Inflammatory macrophage treated with lipopolysaccharide for 4 hours (primary cell): ENCODE data around the gene SCN5A.

Experiments used
- DNase-seq: peaks from one replicate; pipeline ENCODE4 v3.0.0-alpha.2; 2020

SCN5A gene

GRCh38 chr3:38649500-38650247, at the start of gene SCN5A:
Gene SCN5A (minus strand): TSS chr3:38649687. CDS start chr3:38633307, 16,380 bp downstream.
- peak; percentile 7 for DNase-seq

DNA sequence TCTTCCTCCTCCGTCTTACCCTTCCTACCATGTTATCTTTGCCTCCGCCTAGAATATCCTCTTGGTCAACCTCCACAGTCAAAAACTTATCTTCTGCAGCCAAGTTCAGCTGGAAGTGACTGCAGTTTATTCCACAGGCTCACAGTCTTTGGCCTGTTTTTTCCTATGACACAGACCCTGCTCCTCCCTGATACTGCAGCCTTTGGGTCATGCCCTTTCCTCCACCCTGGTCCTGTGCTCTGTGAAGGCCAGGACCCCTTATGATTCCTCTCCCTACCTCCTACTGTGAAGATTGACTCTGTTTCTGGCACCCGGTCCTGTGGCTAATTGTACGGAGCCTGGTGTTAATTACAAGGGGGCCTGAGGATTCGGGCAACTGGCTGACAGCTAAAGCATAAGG, 49.3 kb upstream of the SCN5A start:
- DNase-seq: no peak

- no peak for DNase-seq
These were observed 48.6 kb upstream of the SCN5A start for GRCh38 chr3:38698061-38698460.

- DNase-seq: no peak
These were observed 46.5 kb upstream of the SCN5A start for GRCh38 chr3:38696034-38696433.

- no peak for DNase-seq
These were observed 40.7 kb upstream of the SCN5A start for GRCh38 chr3:38690185-38690584.

DNA sequence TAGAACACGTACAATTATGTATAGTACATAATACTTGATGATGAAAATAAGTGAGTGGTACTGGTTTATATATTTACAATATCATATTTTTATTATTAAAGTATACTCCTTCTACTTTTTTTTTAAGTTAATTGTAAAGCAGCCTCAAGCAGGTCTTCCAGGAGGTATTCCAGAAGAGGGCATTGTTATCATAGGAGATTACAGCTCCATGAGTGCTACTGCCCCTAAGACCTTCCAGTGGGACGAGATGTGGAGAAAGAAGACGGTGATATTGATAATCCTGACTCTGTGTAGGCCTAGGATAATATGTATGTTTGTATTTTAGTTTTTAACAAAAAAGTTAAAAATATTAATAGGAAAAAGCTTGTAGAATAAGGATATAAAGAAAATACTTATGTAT, 40.3 kb upstream of the SCN5A start:
- no peak for DNase-seq

GRCh38 chr3:38689346-38689745, 39.9 kb upstream of the SCN5A start:
- DNase-seq: no peak

DNA sequence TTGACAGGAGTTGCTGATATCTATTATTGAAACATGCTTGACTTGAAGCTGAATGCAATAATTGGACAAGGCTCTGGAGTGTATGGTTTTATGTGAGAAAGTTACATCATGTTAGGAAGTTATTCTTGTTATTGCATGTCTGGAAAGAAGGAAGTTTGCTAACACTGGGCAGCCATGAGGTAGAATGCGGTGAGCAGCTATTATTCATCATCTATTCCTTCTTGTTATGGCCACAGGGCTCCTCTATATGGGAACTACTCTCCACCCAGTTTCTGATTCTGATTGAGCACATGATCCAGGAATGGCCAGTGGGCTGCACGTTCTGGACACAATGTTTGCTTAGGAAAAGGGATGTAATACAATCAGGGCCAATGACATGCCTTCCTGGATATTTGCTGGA, 37.8 kb upstream of the SCN5A start:
- DNase-seq: peak; percentile 35

DNA sequence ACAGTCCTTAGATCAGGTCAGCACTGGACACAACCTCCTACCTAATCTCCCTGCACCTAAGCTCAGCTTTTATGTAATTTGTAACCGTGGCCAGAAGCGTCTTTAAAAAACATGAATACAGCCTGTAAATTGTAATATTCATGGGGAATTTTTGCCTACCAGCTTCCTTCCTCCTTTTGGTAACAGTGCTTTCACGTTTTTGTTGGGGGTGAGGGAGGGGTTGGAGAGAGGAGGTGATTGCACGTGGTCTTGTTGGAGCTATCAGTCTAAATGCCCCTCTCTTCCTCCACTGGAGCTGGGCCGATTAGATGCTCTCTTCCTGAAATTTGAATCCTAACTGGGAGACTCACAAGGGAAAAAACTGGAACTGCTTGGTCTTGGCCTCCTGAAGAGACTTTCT, 35.1 kb upstream of the SCN5A start:
- DNase-seq: no peak

GRCh38 chr3:38669668-38670067, 20.2 kb upstream of the SCN5A start:
- no peak for DNase-seq

DNA sequence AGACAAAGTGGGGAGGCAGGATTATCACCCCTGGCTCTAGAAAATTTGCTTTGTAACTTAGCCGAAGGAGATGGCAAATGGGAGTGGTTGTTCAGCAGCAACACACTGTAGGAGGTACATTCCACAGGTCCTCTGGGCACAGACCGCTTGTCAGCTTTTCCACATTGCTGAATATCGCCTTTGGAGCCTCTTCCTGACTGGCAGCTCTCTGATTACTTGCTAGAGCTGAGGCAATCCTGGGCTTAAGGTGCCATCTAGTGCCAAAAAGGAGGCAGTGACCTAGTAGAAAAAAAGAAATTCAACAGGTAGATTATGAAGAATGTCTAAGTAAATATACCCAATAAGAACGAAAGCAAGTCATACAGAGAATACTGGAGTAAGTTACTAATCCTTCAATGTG, 13.1 kb upstream of the SCN5A start:
- DNase-seq: peak; percentile 15

DNA sequence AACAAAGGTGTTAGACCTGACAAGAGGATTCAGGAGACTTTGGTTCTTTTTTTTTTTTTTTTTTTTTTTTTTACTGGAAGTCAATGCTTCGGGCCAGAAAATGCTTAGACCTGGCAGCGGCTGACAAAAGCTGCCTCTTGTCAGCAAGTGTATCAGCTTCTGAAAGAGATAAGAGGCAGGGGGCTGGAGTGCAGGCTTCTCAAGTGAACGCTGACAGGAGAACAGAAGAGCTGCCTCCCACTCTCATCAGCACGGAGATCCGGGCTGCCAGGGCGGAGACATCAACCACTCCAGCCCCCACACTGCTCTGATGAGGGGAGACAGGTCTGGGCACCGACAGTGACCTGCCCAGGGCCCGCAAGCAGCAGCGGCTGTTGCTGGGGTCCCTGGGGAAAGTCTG, 9.4 kb upstream of the SCN5A start:
- no peak for DNase-seq

- no peak for DNase-seq
These were observed 7.9 kb upstream of the SCN5A start for GRCh38 chr3:38657369-38657768.

DNA sequence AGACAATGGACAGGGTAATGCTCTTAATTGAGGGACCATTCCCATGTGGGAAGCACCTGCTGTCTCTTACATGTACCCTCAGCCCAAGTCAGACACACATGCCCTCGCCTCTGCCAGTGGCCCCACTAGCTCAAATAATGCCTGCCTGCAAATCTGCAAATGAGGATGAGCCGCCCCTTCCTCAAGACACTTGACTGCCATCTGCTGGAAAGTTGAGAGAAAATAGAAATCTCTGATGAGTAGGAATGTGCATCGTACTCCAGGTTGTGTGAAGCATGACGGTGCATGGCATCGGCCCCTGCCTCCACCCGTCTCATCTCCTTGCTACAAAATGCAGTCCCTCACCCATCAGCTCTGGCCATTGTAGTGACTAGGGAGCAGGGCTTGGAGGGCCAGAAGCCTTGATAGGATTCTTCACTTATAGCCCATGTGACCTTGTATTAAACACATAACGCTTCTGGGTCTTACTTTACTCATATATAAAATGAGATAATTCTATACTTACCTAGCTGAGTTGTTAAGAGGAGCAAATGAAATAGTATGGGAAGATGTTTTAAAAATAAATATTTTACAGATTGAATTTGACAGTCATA, 6.3 kb upstream of the SCN5A start:
- DNase-seq: peak; percentile 37

DNA sequence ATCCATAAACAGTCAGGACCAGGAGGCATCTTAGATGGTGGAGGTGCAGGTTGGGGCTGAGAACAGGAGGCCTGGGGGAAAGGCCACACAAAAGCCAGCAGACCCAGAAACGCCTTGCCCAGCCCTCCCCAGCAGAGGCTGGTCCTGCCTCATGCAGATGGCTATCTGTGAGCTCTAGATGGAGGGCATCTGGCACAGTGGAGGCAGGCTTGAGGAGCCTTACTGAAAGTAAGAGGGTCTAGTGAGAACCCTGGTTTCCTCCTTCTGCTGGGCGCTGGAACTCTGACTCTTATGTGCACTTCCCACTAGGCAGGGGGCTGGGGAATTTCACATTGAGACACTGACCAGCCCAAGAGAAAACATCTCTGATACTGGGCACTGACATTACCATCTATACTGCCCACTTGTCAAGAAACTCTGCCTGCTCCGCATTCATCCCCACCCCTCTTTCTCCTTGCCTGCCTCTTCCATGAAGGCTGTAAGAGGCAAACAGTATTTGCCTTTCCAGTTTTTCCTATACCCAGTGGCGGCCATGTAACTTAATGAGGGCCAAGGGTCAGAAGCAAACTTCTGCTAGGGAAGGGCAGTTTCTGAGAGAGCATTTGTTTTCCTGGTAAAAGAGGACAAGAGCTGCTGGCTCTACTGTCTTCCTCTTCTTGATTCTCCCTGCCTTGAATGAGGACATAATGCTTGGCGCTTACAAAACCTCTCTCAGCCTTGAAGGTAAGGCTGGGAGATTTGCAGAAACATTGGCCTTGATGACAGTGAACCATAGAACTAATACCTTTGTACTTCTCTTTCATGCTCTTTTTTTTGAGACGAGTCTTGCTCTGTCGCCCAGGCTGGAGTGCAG, 4.4 kb upstream of the SCN5A start:
- no peak for DNase-seq

GRCh38 chr3:38652934-38653333, 3.4 kb upstream of the SCN5A start:
- no peak for DNase-seq

DNA sequence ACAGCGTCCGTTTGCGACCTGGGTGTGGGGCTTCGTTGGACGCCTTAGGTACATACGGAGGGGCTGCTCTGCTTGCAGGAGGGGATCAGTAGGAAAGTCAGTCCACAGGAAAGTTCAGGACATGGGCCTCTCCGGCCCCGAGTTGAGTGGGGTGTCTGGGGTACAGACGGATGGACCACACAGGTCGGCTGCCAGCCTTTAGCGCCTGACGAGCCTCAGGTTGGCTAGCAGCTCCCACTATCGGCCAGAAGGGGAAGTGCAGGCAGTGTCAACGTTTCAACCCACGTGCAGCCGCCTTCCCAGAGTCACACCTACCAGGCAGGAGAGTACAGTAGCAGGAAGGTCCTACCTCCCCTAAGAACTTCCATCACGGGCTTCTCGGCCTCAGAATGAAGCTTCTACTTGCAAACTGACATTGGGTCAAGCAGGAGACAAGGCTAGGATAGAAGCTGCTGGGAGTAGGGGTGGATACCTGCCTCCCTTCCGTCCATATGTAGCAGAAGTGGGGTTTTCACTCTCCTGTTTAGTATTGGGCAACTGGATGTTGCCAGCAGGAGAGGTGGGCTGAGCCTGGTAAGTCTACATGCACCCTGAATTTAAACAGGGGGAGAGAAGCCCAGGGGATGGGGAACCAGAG, 1.8 kb upstream of the SCN5A start:
- peak; percentile 56 for DNase-seq

DNA sequence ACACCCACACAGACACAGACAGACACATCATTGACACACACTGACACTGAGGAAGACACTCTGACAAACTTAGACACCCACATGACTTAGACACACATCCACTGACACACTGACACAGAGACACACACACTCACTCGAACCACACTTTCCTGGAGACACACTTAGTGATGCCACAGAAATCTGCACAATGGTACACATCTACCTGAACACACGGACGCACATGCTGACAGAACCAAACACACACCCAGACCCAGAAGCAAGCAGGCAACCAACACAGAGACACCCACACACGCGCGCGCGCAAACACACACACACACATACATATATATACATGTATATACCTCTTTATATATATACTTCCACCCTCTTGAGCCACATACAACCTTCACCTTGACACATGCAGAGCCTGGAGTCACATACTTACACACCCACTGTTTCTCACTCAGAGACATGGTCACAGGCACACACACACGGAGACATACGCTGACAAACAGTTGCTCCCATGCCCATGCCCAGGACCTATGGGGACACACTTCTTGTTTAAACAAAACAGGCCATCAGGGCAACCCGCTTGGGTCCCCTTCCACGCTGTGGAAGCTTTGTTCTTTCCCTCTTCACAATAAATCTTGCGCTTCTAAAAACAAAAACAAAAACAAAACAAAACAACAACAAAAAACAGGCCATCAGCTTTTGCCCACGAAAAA, 913 bp upstream of the SCN5A start:
- no peak for DNase-seq

GRCh38 chr3:38648659-38649499, 608 bp downstream of the SCN5A start:
- DNase-seq: no peak

DNA sequence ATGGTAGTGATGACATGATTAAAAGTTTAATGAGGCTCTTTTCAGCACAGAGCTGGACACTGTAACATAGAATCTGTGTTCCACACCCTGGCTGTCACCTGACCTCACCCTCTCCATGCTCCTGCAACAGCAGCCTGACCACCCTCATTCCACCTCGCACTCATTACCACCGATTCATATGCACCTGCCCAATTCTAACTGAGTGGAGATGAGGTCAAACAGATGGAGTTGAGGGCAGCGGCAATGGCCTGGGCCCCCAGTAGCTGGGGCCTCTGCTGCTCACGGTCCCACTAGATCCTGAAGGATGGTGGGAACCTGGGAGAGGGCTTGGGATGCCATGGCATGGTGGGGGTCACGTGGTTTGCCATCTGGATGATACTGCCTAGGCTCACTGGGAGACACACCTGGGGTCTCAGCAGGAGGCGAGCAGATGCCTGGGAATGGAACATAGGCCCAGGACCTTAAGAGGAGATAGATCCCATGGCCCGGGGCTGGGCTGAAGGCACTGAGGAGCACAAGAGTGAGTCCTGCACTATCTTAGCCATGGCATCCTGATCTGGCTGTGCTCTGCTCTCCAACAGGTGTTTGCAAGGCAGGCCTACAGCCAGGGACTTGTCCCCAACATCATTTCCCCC, 1.3 kb downstream of the SCN5A start:
- DNase-seq: no peak
